ENCODE measurements around the gene PRDM16.
A peak's percentile ranks its signal among the peaks of the same experiment; 100 is the strongest.

The PRDM16 gene

GRCh38 chr1:3469849-3470649 lies 401.0 kb downstream of the PRDM16 start:
- no peak for DNase-seq

- DNase-seq, result no peak
Measured at GRCh38 chr1:3470650-3471355, 401.8 kb downstream of the PRDM16 start.

DNA sequence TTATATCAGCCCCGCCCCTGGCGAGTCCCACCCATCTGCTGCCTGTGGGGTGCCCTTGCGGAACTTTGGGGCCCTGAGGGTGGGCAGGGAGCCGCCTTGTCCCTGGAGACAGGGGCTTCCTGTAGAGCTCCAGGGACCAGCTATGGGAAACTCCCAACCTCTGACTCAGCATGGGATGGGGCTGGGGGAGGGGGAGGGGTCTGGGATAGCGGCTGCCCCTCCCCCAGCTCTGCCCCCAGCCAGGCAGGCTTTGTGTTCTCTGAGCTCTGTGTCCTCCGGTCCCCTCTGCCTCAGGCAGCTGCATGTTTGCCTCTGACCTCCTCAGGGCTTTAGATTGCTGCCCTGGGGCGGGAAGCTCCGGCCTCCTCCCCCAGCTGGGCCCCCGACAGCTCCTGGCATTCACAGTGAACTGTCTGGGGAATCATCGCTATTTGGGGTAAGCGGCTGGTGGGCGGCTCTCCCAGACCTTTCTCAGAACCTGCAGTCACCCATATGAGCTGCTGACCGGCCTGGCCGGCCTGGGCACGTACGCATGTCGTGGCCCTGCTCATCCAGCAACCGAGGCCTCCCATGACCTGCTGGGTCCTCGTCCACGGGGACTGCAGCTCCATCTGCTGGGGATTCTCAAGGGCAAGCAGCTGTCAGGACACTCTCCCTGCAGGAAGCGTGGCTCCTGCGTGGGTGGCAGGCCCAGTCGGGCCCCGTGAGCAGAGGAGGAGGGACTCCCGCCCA lies 402.5 kb downstream of the PRDM16 start:
- peak; percentile 10 for DNase-seq

GRCh38 chr1:3472088-3472850 lies 403.3 kb downstream of the PRDM16 start:
- no peak for DNase-seq

DNA sequence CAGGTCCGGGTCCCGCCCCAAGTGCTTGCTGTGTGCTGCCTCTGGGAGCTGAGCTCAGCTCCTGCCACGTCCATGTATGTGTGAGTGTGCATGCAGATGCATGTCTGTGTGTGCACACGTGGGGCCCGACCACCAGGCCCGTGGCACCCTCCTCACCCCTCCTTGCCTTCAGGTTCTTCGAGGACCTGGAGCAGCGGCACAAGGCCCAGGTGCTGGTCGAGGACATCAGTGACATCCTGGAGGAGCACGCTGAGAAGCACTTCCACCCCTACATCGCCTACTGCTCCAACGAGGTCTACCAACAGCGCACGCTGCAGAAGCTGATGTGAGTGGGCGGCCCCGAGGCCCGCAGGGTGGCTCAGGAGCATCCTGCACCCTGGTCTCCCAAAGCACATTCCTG lies 403.9 kb downstream of the PRDM16 start:
- DNase-seq, result no peak

- no peak for DNase-seq
Measured at GRCh38 chr1:3473381-3473844, 404.4 kb downstream of the PRDM16 start.

GRCh38 chr1:3474016-3474415 lies 405.0 kb downstream of the PRDM16 start:
- no peak for DNase-seq

- DNase-seq, result no peak
Measured at GRCh38 chr1:3474421-3474820, 405.4 kb downstream of the PRDM16 start.

GRCh38 chr1:3475839-3476573 lies 407.0 kb downstream of the PRDM16 start:
- no peak for DNase-seq

- no peak for DNase-seq
Measured at GRCh38 chr1:3476666-3477065, 407.7 kb downstream of the PRDM16 start.

DNA sequence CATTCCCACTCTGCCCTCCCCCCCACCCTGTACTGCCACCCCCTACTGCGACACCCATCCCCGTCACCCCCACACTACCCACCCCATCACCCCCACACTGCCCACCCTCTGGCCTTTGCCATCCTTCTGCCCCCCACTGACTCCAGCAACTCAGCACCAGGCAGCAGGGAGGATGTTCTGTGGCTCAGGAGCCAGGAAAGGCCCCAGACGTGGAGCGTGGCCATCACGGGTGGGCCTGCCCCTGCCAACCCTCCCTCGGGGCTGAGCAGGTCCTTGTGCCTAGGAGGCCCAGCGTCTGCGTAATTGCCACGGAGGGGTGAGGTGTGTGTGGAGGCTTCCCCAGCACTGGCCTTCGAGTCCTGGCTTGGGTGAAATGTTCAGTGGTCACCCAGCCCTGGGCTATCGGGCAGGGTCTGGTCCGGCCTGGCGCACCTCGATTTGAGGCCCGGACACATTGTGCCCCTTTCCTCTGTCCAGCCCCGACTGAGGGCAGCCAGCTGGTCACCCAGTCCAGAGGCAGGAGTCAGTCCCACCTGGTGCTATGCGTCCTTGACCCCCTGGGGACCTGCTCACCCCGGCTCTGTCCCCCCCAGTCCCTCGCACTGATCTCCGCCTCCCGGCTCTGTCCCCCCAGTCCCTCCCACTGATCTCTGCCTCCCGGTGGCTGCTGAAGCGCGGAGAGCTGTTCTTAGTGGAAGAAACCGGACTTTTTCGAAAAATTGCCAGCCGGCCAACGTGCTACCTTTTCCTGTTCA lies 408.4 kb downstream of the PRDM16 start:
- DNase-seq, result no peak

GRCh38 chr1:3478187-3478586 lies 409.2 kb downstream of the PRDM16 start:
- DNase-seq, result no peak

DNA sequence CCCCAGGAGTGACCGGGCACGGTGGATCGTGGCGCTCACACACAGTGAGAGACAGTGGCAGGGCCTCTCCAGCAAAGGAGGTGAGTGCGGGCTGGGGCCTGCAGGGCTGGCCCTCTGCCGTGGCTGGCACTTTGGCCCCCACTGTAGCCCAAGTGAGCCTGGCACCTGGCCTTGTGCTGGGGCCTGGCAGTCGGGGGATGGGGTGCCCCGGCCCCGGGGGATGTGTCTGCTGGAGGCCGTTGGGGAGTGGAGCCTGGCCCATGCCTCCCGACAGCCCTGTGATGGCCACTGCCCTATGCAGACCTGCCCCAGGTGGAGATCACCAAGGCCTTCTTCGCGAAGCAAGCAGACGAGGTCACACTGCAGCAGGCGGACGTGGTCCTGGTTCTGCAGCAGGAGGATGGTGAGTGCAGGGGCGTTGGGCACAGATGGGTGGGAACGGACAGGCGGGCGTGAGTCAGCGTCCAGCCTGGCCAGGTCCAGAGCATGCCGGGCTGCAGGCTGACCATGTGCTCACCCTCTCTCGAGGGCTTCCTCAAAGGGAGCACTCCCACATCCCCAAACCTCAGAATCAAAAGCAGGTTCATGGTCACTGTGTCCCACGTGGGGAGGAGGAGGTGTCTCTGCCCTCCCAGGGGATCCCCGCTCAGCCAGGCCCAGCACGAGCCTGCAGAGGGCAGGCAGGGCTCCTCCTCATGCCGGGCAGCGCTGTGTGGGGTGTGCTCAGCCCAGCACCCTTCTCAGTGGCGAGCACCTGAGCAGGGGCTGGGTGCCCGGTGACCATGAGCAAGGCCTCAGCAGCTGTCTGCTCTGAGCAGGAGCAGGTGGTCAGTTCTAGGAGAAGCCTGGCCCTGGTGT lies 410.7 kb downstream of the PRDM16 start:
- DNase-seq, result no peak

GRCh38 chr1:3480369-3480719 lies 411.3 kb downstream of the PRDM16 start:
- DNase-seq, result no peak

GRCh38 chr1:3481046-3481445 lies 412.0 kb downstream of the PRDM16 start:
- DNase-seq, result no peak

DNA sequence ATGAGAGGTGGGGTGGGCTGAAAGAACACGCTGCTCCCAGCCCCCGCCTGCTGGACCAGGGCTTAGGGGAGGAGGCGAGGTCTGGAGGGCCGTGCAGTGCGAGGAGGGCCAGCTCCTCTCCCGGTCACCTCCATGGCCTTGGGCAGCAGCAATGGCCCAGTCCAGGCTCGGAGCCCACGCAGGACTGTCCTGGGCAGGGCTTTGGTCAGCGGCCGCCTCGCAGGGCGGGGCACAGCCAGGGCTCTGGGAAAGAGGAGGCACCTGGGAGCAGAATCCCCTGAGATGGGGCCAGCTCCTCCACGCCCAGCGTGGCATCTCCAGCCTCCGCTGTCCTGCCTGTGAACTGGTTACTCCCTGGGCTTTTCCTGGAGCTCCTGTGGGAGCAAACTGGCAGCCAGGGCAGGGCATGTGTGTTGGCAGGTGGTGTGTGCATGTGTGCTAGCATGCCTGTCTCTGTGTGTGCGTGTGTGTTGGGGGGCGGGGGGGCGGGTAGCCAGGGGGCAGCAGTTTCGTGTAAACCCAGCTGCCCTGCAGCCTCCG lies 412.9 kb downstream of the PRDM16 start:
- no peak for DNase-seq

GRCh38 chr1:3482378-3482849 lies 413.4 kb downstream of the PRDM16 start:
- no peak for DNase-seq

DNA sequence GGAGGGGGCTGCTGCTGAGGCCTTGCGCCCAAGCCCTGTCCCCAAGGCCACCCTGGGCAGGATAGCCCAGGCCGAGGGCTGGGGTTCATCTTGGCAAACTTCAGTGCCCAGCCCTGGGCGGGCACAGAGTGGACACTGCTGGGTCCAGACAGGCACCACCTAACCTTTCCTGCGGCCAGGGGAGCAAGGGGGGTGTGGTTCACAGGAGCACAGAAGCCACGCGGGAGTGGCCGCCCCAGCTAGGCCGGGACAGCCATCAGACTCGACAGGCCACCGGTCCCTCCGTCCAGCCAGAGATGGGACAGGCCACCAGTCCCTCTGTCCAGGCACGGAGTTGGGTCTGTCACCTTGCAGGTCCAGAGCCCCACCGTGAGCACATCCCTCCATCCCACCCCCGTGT lies 414.4 kb downstream of the PRDM16 start:
- DNase-seq, result no peak

DNA sequence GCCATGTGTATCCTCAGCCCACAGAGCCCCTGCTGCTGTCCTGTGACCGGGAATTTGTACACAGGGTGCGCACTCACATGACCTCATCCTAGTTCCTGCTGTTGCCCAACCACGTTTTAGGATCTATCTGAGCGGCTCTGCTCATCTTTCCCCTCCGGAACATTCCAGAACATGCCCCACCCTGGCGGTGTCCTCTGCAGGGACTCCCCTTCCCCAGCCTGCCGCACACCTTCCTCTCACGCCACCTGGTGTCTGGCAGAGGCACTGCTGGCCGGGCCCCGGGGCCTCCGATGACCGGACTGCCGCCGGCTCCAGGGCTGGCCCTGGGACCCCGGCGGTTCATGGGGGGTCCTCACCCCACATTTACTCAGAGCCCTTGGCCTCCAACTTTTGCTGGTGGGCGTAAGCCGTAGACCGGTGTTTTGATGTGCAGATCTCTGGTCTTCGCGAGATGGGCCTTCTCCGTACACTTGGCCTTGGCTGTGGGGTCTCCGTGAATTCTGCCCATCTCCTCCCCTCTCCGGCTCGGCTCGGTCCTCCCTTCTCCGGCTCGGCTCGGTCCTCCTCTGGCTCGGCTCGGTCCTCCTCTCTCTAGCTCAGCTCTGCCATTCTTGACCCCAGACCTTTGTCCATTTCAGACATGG lies 414.9 kb downstream of the PRDM16 start:
- DNase-seq, result peak; percentile 49

All from suppressor macrophage treated with lipopolysaccharide for 4 hours (primary cell).